ENCODE data around the gene ULBP2. TPM values are rescaled to one million over a fixed set of nuclear protein-coding genes. Genes with fewer than 3 reads are reported as not detected.
"Not testable (repeated sequence)": the region's sequence is repeated elsewhere in the genome, so short reads cannot be mapped to it uniquely, and the experiment has no call there.

The ULBP2 gene
- total RNA-seq, 2 experiments from 2014 or later, result 0.60 to 2.6 TPM

- CTCF ChIA-PET (ENCODE audit: unreplicated experiment), result no interaction called here
- Histone ChIP-seq H2AFZ (ENCODE audit: low read length) (no peak overlapping the region), H3K27ac (ENCODE audit: low read depth, low read length, poor library complexity, severe bottlenecking) (no peak overlapping the region), H3K79me2 (ENCODE audit: insufficient read depth, low read depth, low read length) (no peaks in the 10 kb centered on the region), H4K20me1 (ENCODE audit: insufficient read depth, low read length) (no peaks in the 10 kb centered on the region), H3K9me3 (ENCODE audit: low read length) (no peaks in the 10 kb centered on the region), H3K4me2 (ENCODE audit: low read length) (no peak overlapping the region), H3K4me3 (ENCODE audit: low read depth, low read length, poor library complexity, severe bottlenecking) (no peak overlapping the region), H3K36me3 (ENCODE audit: insufficient read depth, low read length) (no peaks in the 10 kb centered on the region), H3K4me1 (ENCODE audit: insufficient read depth, low read length, poor library complexity, severe bottlenecking) (peaks cover 2% of the 10 kb centered on the region), H3K9me2 (ENCODE audit: insufficient read depth, low read length) (no peaks in the 10 kb centered on the region)
- BruUV-seq (replicated peaks), result no TSS peak
- intact Hi-C loops (cut with micrococcal nuclease; ENCODE audit: unreplicated experiment), result no loop called here
- POLR2A ChIA-PET, result no interaction called here
- DNase-seq (ENCODE audit: low spot score), result no peak
- TF ChIP-seq CTCF (conservative IDR thresholded peaks at IDR 0.05; ENCODE audit: low read length) (no peak), EZH2phosphoT487 (IDR thresholded peaks at IDR 0.05; ENCODE audit: borderline replicate concordance, low read depth, low read length) (no peak)
These were observed 23.5 kb upstream of the ULBP2 start for GRCh38 chr6:149918151-149918905.

- BruUV-seq (replicated peaks); H3K36me3 ChIP-seq (ENCODE audit: insufficient read depth, low read length); H3K79me2 ChIP-seq (ENCODE audit: insufficient read depth, low read depth, low read length); H3K4me3 ChIP-seq (ENCODE audit: low read depth, low read length, poor library complexity, severe bottlenecking); H2AFZ ChIP-seq (ENCODE audit: low read length); CTCF ChIA-PET (ENCODE audit: unreplicated experiment); H3K9me3 ChIP-seq (ENCODE audit: low read length); intact Hi-C loops (cut with micrococcal nuclease; ENCODE audit: unreplicated experiment); H3K27ac ChIP-seq (ENCODE audit: low read depth, low read length, poor library complexity, severe bottlenecking); H4K20me1 ChIP-seq (ENCODE audit: insufficient read depth, low read length); DNase-seq (ENCODE audit: low spot score); H3K4me2 ChIP-seq (ENCODE audit: low read length); H3K9me2 ChIP-seq (ENCODE audit: insufficient read depth, low read length); POLR2A ChIA-PET; H3K4me1 ChIP-seq (ENCODE audit: insufficient read depth, low read length, poor library complexity, severe bottlenecking): not testable (repeated sequence)
These were observed 22.5 kb upstream of the ULBP2 start for GRCh38 chr6:149919126-149919833.

GRCh38 chr6:149919834-149920225, 22.0 kb upstream of the ULBP2 start:
- H4K20me1 ChIP-seq (ENCODE audit: insufficient read depth, low read length), result no peaks in the 10 kb centered on the region
- no peak overlapping the region for H2AFZ ChIP-seq (ENCODE audit: low read length)
- intact Hi-C loops (cut with micrococcal nuclease; ENCODE audit: unreplicated experiment), result loop anchor here (10.0 kb wide), 1 partner anchor 355 kb away; the partner anchor contains the start of gene GINM1
- POLR2A ChIA-PET, result interaction anchor here (0.6 kb wide), 1 partner anchor 420 kb away, joined by 3 read pairs; no protein-coding TSS in a partner anchor
- no peak overlapping the region for H3K4me3 ChIP-seq (ENCODE audit: low read depth, low read length, poor library complexity, severe bottlenecking)
- no peaks in the 10 kb centered on the region for H3K9me3 ChIP-seq (ENCODE audit: low read length)
- DNase-seq (ENCODE audit: low spot score), result no peak
- H3K9me2 ChIP-seq (ENCODE audit: insufficient read depth, low read length), result no peaks in the 10 kb centered on the region
- peaks cover 4% of the 10 kb centered on the region for H3K4me1 ChIP-seq (ENCODE audit: insufficient read depth, low read length, poor library complexity, severe bottlenecking)
- H3K79me2 ChIP-seq (ENCODE audit: insufficient read depth, low read depth, low read length), result no peaks in the 10 kb centered on the region
- no peak overlapping the region for H3K4me2 ChIP-seq (ENCODE audit: low read length)
- no TSS peak for BruUV-seq (replicated peaks)
- CTCF ChIA-PET (ENCODE audit: unreplicated experiment), result no interaction called here
- no peaks in the 10 kb centered on the region for H3K36me3 ChIP-seq (ENCODE audit: insufficient read depth, low read length)
- TF ChIP-seq CTCF (conservative IDR thresholded peaks at IDR 0.05; ENCODE audit: low read length) (no peak), EZH2phosphoT487 (IDR thresholded peaks at IDR 0.05; ENCODE audit: borderline replicate concordance, low read depth, low read length) (no peak)
- no peak overlapping the region for H3K27ac ChIP-seq (ENCODE audit: low read depth, low read length, poor library complexity, severe bottlenecking)
